ENCODE data around the gene ZNF629. TPM values are rescaled to one million over a fixed set of nuclear protein-coding genes. Genes with fewer than 3 reads are reported as not detected.

Gene ZNF629
- polyA plus RNA-seq, 1 donor from 2014 or later: 10.4 TPM

DNA sequence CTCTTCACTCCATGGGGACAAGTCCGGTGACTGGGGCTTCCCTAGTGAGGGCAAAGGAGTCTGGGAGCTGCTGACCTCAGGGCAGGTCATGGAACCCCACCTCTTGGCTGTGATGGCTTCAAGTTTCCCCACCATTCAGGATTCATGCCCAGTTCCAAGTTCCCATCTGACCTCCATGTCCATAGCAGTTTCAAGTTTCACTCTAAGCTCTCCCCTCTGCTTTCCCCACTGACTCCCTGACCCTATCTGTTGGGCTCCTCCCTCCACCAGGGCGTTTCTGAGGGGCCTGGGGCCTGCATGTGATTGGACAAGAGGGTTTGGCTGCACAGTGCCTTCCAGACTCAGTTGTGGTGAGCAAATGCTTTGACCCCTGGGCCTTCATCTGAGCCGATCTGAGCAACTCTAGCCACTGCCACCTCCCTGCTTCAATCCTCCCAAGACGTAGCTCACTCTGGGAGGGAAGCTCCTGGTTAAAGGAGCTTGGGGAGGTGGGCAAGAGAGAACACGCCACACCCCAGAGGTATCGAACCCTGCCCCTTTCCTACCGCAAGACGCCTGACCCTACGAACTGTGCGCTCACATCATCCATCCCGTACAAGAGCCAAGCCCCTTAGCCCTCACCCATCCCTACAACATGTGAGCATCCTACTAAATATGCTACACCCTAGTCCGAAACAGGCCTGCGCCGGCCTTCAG is 8.3 kb downstream of the ZNF629 start:
- no peak overlapping the region for H3K4me3 ChIP-seq (ENCODE audit: low read length)

DNA sequence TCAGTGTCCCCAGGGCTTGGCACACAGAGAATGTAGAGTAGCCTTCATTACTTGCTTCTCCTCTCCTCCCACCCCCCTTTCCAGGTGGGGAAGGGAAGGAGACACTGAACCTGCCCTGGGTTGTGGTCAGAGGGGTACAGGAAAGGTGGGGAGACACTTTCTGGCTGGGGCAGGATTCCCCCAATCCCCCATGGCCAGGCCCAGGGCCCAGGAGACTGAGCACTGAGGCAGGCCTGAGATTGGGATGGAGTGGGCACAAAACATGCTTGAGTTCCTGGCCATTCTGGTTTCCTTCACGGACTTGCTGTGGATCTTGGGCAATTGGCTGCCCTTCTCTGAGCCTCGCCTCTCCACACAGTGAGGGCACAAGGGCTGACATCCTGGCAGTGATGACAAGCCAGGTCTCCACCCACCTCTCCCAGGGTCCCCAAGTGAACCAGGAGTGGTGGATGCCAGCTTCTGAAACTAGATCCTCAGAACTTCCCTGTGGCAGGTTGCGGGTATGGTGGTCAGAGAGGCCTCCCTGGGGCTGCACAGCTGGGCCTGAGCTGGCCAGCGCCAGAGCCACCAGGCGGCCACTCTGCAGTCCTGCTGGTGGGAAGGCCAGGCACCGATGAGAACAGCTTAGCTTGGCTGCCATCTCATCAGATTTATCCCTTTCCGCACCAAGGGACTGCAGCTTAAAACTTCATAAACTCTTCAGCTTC is 9.3 kb downstream of the ZNF629 start:
- Histone ChIP-seq H3F3A (ENCODE audit: insufficient read depth, low read length, poor library complexity, severe bottlenecking) (no peaks in the 10 kb centered on the region), H2AFZ (ENCODE audit: low read depth, low read length) (no peak overlapping the region), H3K4me3 (ENCODE audit: low read length) (no peak overlapping the region), H3K79me2 (replicated peaks; ENCODE audit: insufficient read depth, low read length) (no peaks in the 10 kb centered on the region), H3K9me2 (ENCODE audit: insufficient read depth, low read length) (no peaks in the 10 kb centered on the region), H3K9ac (ENCODE audit: low read length) (no peak overlapping the region), H3K4me2 (ENCODE audit: low read length) (no peak overlapping the region), H3K36me3 (ENCODE audit: insufficient read depth, low read length) (no peaks in the 10 kb centered on the region), H3K9me3 (ENCODE audit: low read length) (no peaks in the 10 kb centered on the region), H3K27ac (ENCODE audit: low read length) (no peak overlapping the region), H3K27me3 (ENCODE audit: insufficient read depth, low read depth, low read length) (no peaks in the 10 kb centered on the region), H4K20me1 (ENCODE audit: insufficient read depth) (no peaks in the 10 kb centered on the region)
- TF ChIP-seq TAF1 (IDR thresholded peaks at IDR 0.05; ENCODE audit: low read depth) (no peak), SMC3 (conservative IDR thresholded peaks at IDR 0.05; ENCODE audit: poor library complexity) (no peak), EP300 (conservative IDR thresholded peaks at IDR 0.05; ENCODE audit: poor library complexity, severe bottlenecking) (no peak)
- TF ChIP-seq, protein P1, sequence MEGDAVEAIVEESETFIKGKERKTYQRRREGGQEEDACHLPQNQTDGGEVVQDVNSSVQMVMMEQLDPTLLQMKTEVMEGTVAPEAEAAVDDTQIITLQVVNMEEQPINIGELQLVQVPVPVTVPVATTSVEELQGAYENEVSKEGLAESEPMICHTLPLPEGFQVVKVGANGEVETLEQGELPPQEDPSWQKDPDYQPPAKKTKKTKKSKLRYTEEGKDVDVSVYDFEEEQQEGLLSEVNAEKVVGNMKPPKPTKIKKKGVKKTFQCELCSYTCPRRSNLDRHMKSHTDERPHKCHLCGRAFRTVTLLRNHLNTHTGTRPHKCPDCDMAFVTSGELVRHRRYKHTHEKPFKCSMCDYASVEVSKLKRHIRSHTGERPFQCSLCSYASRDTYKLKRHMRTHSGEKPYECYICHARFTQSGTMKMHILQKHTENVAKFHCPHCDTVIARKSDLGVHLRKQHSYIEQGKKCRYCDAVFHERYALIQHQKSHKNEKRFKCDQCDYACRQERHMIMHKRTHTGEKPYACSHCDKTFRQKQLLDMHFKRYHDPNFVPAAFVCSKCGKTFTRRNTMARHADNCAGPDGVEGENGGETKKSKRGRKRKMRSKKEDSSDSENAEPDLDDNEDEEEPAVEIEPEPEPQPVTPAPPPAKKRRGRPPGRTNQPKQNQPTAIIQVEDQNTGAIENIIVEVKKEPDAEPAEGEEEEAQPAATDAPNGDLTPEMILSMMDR (IDR thresholded peaks at IDR 0.05; ENCODE audit: poor library complexity, severe bottlenecking): no peak
- TF ChIP-seq, protein P2, sequence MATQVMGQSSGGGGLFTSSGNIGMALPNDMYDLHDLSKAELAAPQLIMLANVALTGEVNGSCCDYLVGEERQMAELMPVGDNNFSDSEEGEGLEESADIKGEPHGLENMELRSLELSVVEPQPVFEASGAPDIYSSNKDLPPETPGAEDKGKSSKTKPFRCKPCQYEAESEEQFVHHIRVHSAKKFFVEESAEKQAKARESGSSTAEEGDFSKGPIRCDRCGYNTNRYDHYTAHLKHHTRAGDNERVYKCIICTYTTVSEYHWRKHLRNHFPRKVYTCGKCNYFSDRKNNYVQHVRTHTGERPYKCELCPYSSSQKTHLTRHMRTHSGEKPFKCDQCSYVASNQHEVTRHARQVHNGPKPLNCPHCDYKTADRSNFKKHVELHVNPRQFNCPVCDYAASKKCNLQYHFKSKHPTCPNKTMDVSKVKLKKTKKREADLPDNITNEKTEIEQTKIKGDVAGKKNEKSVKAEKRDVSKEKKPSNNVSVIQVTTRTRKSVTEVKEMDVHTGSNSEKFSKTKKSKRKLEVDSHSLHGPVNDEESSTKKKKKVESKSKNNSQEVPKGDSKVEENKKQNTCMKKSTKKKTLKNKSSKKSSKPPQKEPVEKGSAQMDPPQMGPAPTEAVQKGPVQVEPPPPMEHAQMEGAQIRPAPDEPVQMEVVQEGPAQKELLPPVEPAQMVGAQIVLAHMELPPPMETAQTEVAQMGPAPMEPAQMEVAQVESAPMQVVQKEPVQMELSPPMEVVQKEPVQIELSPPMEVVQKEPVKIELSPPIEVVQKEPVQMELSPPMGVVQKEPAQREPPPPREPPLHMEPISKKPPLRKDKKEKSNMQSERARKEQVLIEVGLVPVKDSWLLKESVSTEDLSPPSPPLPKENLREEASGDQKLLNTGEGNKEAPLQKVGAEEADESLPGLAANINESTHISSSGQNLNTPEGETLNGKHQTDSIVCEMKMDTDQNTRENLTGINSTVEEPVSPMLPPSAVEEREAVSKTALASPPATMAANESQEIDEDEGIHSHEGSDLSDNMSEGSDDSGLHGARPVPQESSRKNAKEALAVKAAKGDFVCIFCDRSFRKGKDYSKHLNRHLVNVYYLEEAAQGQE (IDR thresholded peaks at IDR 0.05; ENCODE audit: borderline replicate concordance): no peak

More for the DNA sequence above, 8.3 kb downstream of the ZNF629 start:
- no peaks in the 10 kb centered on the region for H3K36me3 ChIP-seq (ENCODE audit: insufficient read depth, low read length)
- H3K9me3 ChIP-seq (ENCODE audit: low read length): no peaks in the 10 kb centered on the region
- H3K9ac ChIP-seq (ENCODE audit: low read length): no peak overlapping the region
- no peaks in the 10 kb centered on the region for H3K9me2 ChIP-seq (ENCODE audit: insufficient read depth, low read length)
- H3K27me3 ChIP-seq (ENCODE audit: insufficient read depth, low read depth, low read length): no peaks in the 10 kb centered on the region
- H3K4me2 ChIP-seq (ENCODE audit: low read length): no peak overlapping the region
- H3K27ac ChIP-seq (ENCODE audit: low read length): no peak overlapping the region
- H4K20me1 ChIP-seq (ENCODE audit: insufficient read depth): no peaks in the 10 kb centered on the region
- H3K79me2 ChIP-seq (replicated peaks; ENCODE audit: insufficient read depth, low read length): no peaks in the 10 kb centered on the region
- H2AFZ ChIP-seq (ENCODE audit: low read depth, low read length): no peak overlapping the region
- H3F3A ChIP-seq (ENCODE audit: insufficient read depth, low read length, poor library complexity, severe bottlenecking): no peaks in the 10 kb centered on the region
- no peak for TF ChIP-seq TAF1 (IDR thresholded peaks at IDR 0.05; ENCODE audit: low read depth)
- TF ChIP-seq, protein P1 (IDR thresholded peaks at IDR 0.05; ENCODE audit: poor library complexity, severe bottlenecking): no peak
- no peak for TF ChIP-seq RAD21 (conservative IDR thresholded peaks at IDR 0.05)
- no peak for TF ChIP-seq EZH2 (IDR thresholded peaks at IDR 0.05; ENCODE audit: borderline replicate concordance, insufficient read depth, low read length, poor library complexity, severe bottlenecking)
- TF ChIP-seq SMC3 (conservative IDR thresholded peaks at IDR 0.05; ENCODE audit: poor library complexity): no peak
- TF ChIP-seq POLR2AphosphoS5 (IDR thresholded peaks at IDR 0.05): no peak
- no peak for TF ChIP-seq EP300 (conservative IDR thresholded peaks at IDR 0.05; ENCODE audit: poor library complexity, severe bottlenecking)
- TF ChIP-seq, protein P2 (IDR thresholded peaks at IDR 0.05; ENCODE audit: borderline replicate concordance): no peak
- TF ChIP-seq MXI1 (conservative IDR thresholded peaks at IDR 0.05; ENCODE audit: poor library complexity, severe bottlenecking): no peak
